Osteoblast (primary cell): ENCODE data around the gene OR4C11. TPM values are rescaled to one million over a fixed set of nuclear protein-coding genes. Genes with fewer than 3 reads are reported as not detected.

Experiments
- DNase-seq: peaks from one replicate; pipeline ENCODE4 v3.0.0; 2011; ENCODE audit warnings: low spot score, mixed read lengths; ENCODE audit not compliant: insufficient read length; ENCODE audit errors: missing footprints
- H2AFZ ChIP-seq: 2 replicates; pipeline ENCODE4 v1.6.0; 2011; ENCODE audit warnings: mild to moderate bottlenecking, low read length
- H3K27ac ChIP-seq: 2 replicates; pipeline ENCODE4 v1.5.1; 2011; ENCODE audit warnings: mild to moderate bottlenecking, low read depth, low read length, moderate library complexity
- H3K27me3 ChIP-seq: 2 replicates; pipeline ENCODE4 v1.6.0; 2012; ENCODE audit warnings: mild to moderate bottlenecking, control low read depth, inconsistent platforms, low read length, moderate library complexity; ENCODE audit not compliant: insufficient read depth
- H3K36me3 ChIP-seq: 2 replicates; pipeline ENCODE4 v1.5.1; 2011; ENCODE audit warnings: mild to moderate bottlenecking, low read length, control low read depth, moderate library complexity; ENCODE audit not compliant: insufficient read depth
- H3K4me1 ChIP-seq: 2 replicates; pipeline ENCODE4 v1.5.1; 2011; ENCODE audit warnings: mild to moderate bottlenecking, low read length, control low read depth, moderate library complexity; ENCODE audit not compliant: insufficient read depth
- H3K4me2 ChIP-seq: 2 replicates; pipeline ENCODE4 v1.6.0; 2011; ENCODE audit warnings: mild to moderate bottlenecking, low read length; ENCODE audit not compliant: insufficient read depth
- H3K4me3 ChIP-seq: fragments of 200-600 bp; sonication (generic); 3 replicates; pipeline ENCODE4 v1.5.1; 2012; ENCODE audit warnings: mild to moderate bottlenecking, low read length, inconsistent platforms; ENCODE audit not compliant: insufficient read depth
- H3K79me2 ChIP-seq: 2 replicates; pipeline ENCODE4 v1.6.0; 2012; ENCODE audit warnings: mild to moderate bottlenecking, low read length, control low read depth, inconsistent platforms; ENCODE audit not compliant: insufficient read depth
- H3K9me3 ChIP-seq: 2 replicates; pipeline ENCODE4 v1.5.1; 2011; ENCODE audit warnings: low read depth, low read length, control low read depth
- H4K20me1 ChIP-seq: 2 replicates; pipeline ENCODE4 v1.6.0; 2012; ENCODE audit warnings: mild to moderate bottlenecking, low read length, control low read depth; ENCODE audit not compliant: insufficient read depth
- CTCF ChIP-seq: IDR thresholded peaks from 2 replicates; pipeline ENCODE4 v1.5.1; 2011; ENCODE audit warnings: mild to moderate bottlenecking, low read depth, low read length, moderate library complexity; ENCODE audit errors: extremely low read depth
- total RNA-seq: library from RNA; depleted of rRNA; stranded (reverse); fragments of >200 nt; gene quantifications from 2 replicates; pipeline ENCODE4 v1.2.3, GENCODE V29; 2012

The OR4C11 gene
- total RNA-seq, 1 donor = not detected

GRCh38 chr11:55634813-55635212 lies 27.4 kb upstream of the OR4C11 start, which contains the start of gene OR4P4:
TSS of gene OR4P4 (plus strand) at chr11:55635113.
- Histone ChIP-seq H3K27ac (no peak within 1 kb of the TSS), H3K4me1 (no peaks in the 10 kb centered on the region), H3K27me3 (no peaks in the 10 kb centered on the region), H3K36me3 (no peaks in the 10 kb centered on the region), H3K4me2 (no peak within 1 kb of the TSS), H2AFZ (no peak within 1 kb of the TSS), H3K4me3 (no peak within 1 kb of the TSS), H3K79me2 (no peaks in the 10 kb centered on the region), H4K20me1 (no peaks in the 10 kb centered on the region), H3K9me3 (no peaks in the 10 kb centered on the region)
- no peak for TF ChIP-seq CTCF
- no peak for DNase-seq

DNA sequence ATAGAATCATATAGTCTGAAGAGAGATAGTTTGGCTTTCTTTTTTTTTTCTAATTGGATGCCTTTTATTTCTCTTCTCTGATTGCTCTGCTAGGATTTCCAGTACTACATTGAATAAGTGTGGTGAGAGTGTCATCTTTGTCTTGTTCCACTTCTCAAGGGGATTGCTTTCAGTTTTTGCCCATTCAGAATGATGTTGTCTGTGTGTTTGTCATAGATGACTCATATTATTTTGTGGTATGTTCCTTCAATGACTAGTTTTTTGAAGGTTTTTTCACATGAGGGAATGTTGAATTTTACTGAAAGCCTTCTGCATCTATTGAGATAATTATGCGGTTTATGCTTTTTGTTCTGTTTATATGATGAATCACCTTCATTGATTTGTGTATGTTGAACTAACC lies 17.1 kb upstream of the OR4C11 start:
- no peak overlapping the region for H3K4me2 ChIP-seq
- H4K20me1 ChIP-seq = no peaks in the 10 kb centered on the region
- no peaks in the 10 kb centered on the region for H3K36me3 ChIP-seq
- H2AFZ ChIP-seq = no peak overlapping the region
- H3K4me3 ChIP-seq = no peak overlapping the region
- TF ChIP-seq CTCF = no peak
- H3K9me3 ChIP-seq = no peaks in the 10 kb centered on the region
- H3K27me3 ChIP-seq = no peaks in the 10 kb centered on the region
- no peak for DNase-seq
- no peak overlapping the region for H3K27ac ChIP-seq
- no peaks in the 10 kb centered on the region for H3K79me2 ChIP-seq
- H3K4me1 ChIP-seq = no peaks in the 10 kb centered on the region

- H3K27me3 ChIP-seq = no peaks in the 10 kb centered on the region
- no peaks in the 10 kb centered on the region for H3K36me3 ChIP-seq
- no peaks in the 10 kb centered on the region for H3K9me3 ChIP-seq
- no peak overlapping the region for H2AFZ ChIP-seq
- H3K4me3 ChIP-seq = no peak overlapping the region
- H3K27ac ChIP-seq = no peak overlapping the region
- no peaks in the 10 kb centered on the region for H3K79me2 ChIP-seq
- no peaks in the 10 kb centered on the region for H4K20me1 ChIP-seq
- TF ChIP-seq CTCF = no peak
- no peak overlapping the region for H3K4me2 ChIP-seq
- H3K4me1 ChIP-seq = no peaks in the 10 kb centered on the region
- DNase-seq = no peak
These were observed 34.9 kb downstream of the OR4C11 start for GRCh38 chr11:55572548-55572947.

DNA sequence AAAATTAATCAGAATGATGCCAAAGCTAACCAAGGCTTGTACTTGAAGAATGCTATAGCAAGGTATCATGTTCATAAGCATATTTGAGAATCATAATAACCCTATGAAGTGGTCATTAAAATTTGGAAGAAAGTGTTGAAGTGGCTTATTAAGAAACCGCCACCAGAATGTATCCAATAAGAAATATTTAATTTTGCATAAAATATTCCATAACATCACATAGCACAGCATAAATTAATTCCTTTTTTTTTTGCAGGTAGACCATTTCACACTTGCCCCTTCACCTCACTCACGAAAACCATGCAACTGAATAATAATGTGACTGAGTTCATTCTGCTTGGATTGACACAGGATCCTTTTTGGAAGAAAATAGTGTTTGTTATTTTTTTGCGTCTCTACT lies 35.6 kb downstream of the OR4C11 start, which contains the start of gene OR4C16:
Gene OR4C16 (plus strand): TSS at position 301 of the 400 bp plus-strand sequence. CDS start 0 bp downstream, at position 301.
- no peak for DNase-seq
- Histone ChIP-seq H2AFZ (no peak within 1 kb of the TSS), H3K27ac (no peak within 1 kb of the TSS), H3K4me3 (no peak within 1 kb of the TSS), H3K9me3 (no peaks in the 10 kb centered on the region), H3K27me3 (no peaks in the 10 kb centered on the region), H3K79me2 (no peaks in the 10 kb centered on the region), H4K20me1 (no peaks in the 10 kb centered on the region), H3K4me1 (no peaks in the 10 kb centered on the region), H3K36me3 (no peaks in the 10 kb centered on the region), H3K4me2 (no peak within 1 kb of the TSS)
- no peak for TF ChIP-seq CTCF
